D721Med (cell line): ENCODE measurements around the gene SPTBN1.

Source experiments
- DNase-seq: peaks from one replicate; pipeline ENCODE4 v3.0.0; 2011; ENCODE audit warnings: low spot score; ENCODE audit not compliant: insufficient read length
- FAIRE-seq: peaks from 2 replicates; lab custom pipeline; 2011; peaks lifted over from hg19 to GRCh38; lab: Jason Lieb, UNC
- CTCF ChIP-seq: IDR thresholded peaks from 2 replicates; pipeline ENCODE4 v1.5.1; 2012; ENCODE audit warnings: mild to moderate bottlenecking, control low read depth; ENCODE audit not compliant: insufficient read depth; ENCODE audit errors: missing control alignments

SPTBN1 gene

GRCh38 chr2:54572262-54572635 is 116.1 kb downstream of the SPTBN1 start:
- no peak for TF ChIP-seq CTCF
- DNase-seq: no peak
- FAIRE-seq: no peak

- FAIRE-seq (no peak), DNase-seq (no peak)
- TF ChIP-seq CTCF: no peak
Measured at GRCh38 chr2:54572636-54573536, 116.8 kb downstream of the SPTBN1 start.

DNA sequence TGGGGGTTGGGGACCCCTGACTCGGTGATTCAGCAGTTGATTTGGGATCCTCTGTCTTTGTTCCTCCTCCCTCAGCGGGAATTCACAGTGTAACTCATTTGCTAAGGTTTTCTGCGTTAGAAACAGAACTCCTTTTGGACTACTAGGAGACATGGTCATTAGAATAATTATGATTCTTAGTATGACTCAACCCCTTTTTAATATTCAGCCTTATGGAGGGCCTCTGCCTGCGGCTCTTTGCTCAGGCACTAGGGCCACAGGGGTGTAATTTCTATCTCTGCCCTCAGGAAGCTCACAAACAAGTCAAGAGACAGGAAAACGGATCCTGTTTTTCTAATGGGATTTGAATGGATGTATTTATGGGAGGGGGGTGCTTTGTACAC is 117.4 kb downstream of the SPTBN1 start:
- no peak for FAIRE-seq
- TF ChIP-seq CTCF: no peak
- no peak for DNase-seq

GRCh38 chr2:54574107-54574859 is 118.2 kb downstream of the SPTBN1 start:
- no peak for FAIRE-seq
- DNase-seq: no peak
- TF ChIP-seq CTCF: no peak

- TF ChIP-seq CTCF: no peak
- FAIRE-seq: no peak
Measured at GRCh38 chr2:54574860-54575247, 118.7 kb downstream of the SPTBN1 start.

GRCh38 chr2:54575379-54575888 is 119.3 kb downstream of the SPTBN1 start:
- FAIRE-seq (no peak), DNase-seq (no peak)
- TF ChIP-seq CTCF: no peak

More at GRCh38 chr2:54574860-54575247, 118.7 kb downstream of the SPTBN1 start:
- DNase-seq: no peak
